ENCODE data around the gene SAMD10. TPM values are rescaled to one million over a fixed set of nuclear protein-coding genes. Genes with fewer than 3 reads are reported as not detected.
"Not testable (repeated sequence)": the region's sequence is repeated elsewhere in the genome, so short reads cannot be mapped to it uniquely, and the experiment has no call there.

The SAMD10 gene
- total RNA-seq, 1 donor from 2014 or later = 3.1 TPM

GRCh38 chr20:63931735-63932134, 47.7 kb downstream of the SAMD10 start:
- no peak for DNase-seq
- no peak for TF ChIP-seq CTCF (IDR thresholded peaks at IDR 0.05; ENCODE audit: partially characterized antibody, unreplicated experiment)
- Mint-ChIP-seq H3K9me3 (ENCODE audit: unreplicated experiment) (peaks cover 8% of the 10 kb centered on the region), H3K36me3 (ENCODE audit: unreplicated experiment) (peaks cover 4% of the 10 kb centered on the region), H3K4me3 (ENCODE audit: unreplicated experiment) (no peak overlapping the region), H3K27ac (ENCODE audit: unreplicated experiment) (no peak overlapping the region), H3K4me1 (ENCODE audit: low read depth, unreplicated experiment) (peaks cover 1% of the 10 kb centered on the region), H3K27me3 (ENCODE audit: unreplicated experiment) (peaks cover 4% of the 10 kb centered on the region)

- H3K36me3 Mint-ChIP-seq (ENCODE audit: unreplicated experiment) = peaks cover 4% of the 10 kb centered on the region
- peak overlapping the region; percentile 59 for H3K27ac Mint-ChIP-seq (ENCODE audit: unreplicated experiment)
- peaks cover 1% of the 10 kb centered on the region for H3K4me1 Mint-ChIP-seq (ENCODE audit: low read depth, unreplicated experiment)
- no peak for DNase-seq
- no peak overlapping the region for H3K4me3 Mint-ChIP-seq (ENCODE audit: unreplicated experiment)
- H3K9me3 Mint-ChIP-seq (ENCODE audit: unreplicated experiment) = peaks cover 8% of the 10 kb centered on the region
- TF ChIP-seq CTCF (IDR thresholded peaks at IDR 0.05; ENCODE audit: partially characterized antibody, unreplicated experiment) = no peak
- peaks cover 4% of the 10 kb centered on the region for H3K27me3 Mint-ChIP-seq (ENCODE audit: unreplicated experiment)
These were observed 48.4 kb downstream of the SAMD10 start for GRCh38 chr20:63930971-63931553.

GRCh38 chr20:63929473-63929883, 50.0 kb downstream of the SAMD10 start:
- H3K4me3 Mint-ChIP-seq (ENCODE audit: unreplicated experiment); H3K27ac Mint-ChIP-seq (ENCODE audit: unreplicated experiment); DNase-seq; H3K27me3 Mint-ChIP-seq (ENCODE audit: unreplicated experiment); H3K4me1 Mint-ChIP-seq (ENCODE audit: low read depth, unreplicated experiment); H3K9me3 Mint-ChIP-seq (ENCODE audit: unreplicated experiment); H3K36me3 Mint-ChIP-seq (ENCODE audit: unreplicated experiment): not testable (repeated sequence)

GRCh38 chr20:63929071-63929470, 50.4 kb downstream of the SAMD10 start:
- no peak for TF ChIP-seq CTCF (IDR thresholded peaks at IDR 0.05; ENCODE audit: partially characterized antibody, unreplicated experiment)
- Mint-ChIP-seq H3K27me3 (ENCODE audit: unreplicated experiment) (peaks cover 2% of the 10 kb centered on the region), H3K4me3 (ENCODE audit: unreplicated experiment) (no peak overlapping the region), H3K36me3 (ENCODE audit: unreplicated experiment) (peaks cover 4% of the 10 kb centered on the region), H3K9me3 (ENCODE audit: unreplicated experiment) (peaks cover 7% of the 10 kb centered on the region), H3K4me1 (ENCODE audit: low read depth, unreplicated experiment) (no peaks in the 10 kb centered on the region), H3K27ac (ENCODE audit: unreplicated experiment) (no peak overlapping the region)
- no peak for DNase-seq

GRCh38 chr20:63926298-63926697, 53.1 kb downstream of the SAMD10 start:
- H3K4me3 Mint-ChIP-seq (ENCODE audit: unreplicated experiment) = no peak overlapping the region
- no peak overlapping the region for H3K27ac Mint-ChIP-seq (ENCODE audit: unreplicated experiment)
- TF ChIP-seq CTCF (IDR thresholded peaks at IDR 0.05; ENCODE audit: partially characterized antibody, unreplicated experiment) = no peak
- H3K4me1 Mint-ChIP-seq (ENCODE audit: low read depth, unreplicated experiment) = no peaks in the 10 kb centered on the region
- no peaks in the 10 kb centered on the region for H3K27me3 Mint-ChIP-seq (ENCODE audit: unreplicated experiment)
- H3K9me3 Mint-ChIP-seq (ENCODE audit: unreplicated experiment) = peaks cover 3% of the 10 kb centered on the region
- DNase-seq = no peak
- H3K36me3 Mint-ChIP-seq (ENCODE audit: unreplicated experiment) = no peaks in the 10 kb centered on the region
